ENCODE data around the gene ASIC1. TPM values are rescaled to one million over a fixed set of nuclear protein-coding genes. Genes with fewer than 3 reads are reported as not detected.

ASIC1 gene
- polyA plus RNA-seq, 3 donors, result 3.3 to 4.1 (median 4.0) TPM

- no peak for DNase-seq (ENCODE audit: low read depth in 3 of 3, low spot score in 2 of 3)
Observed at GRCh38 chr12:50039151-50039835, 18.1 kb upstream of the ASIC1 start.

DNA sequence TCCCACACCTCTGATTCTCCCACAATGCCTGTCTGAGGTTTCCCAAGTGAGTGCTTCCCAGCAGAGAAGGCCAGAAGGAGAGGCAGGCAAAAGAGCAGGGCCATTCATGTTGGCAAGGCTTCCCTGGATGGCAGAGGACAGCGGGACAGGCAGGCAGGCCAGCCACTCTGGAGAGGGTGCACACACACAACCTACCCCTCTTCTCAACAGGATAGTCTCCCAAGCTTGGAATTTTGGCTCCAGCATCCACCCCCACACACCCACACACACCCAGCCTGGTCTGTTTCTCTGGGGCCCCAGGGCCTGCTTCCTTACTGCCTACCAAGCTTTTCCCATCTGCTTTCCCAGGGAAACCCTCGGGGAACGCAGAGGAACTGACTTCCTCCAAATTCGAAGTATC lies 16.7 kb upstream of the ASIC1 start:
- no peak for DNase-seq (ENCODE audit: low read depth in 3 of 3, low spot score in 2 of 3)

DNA sequence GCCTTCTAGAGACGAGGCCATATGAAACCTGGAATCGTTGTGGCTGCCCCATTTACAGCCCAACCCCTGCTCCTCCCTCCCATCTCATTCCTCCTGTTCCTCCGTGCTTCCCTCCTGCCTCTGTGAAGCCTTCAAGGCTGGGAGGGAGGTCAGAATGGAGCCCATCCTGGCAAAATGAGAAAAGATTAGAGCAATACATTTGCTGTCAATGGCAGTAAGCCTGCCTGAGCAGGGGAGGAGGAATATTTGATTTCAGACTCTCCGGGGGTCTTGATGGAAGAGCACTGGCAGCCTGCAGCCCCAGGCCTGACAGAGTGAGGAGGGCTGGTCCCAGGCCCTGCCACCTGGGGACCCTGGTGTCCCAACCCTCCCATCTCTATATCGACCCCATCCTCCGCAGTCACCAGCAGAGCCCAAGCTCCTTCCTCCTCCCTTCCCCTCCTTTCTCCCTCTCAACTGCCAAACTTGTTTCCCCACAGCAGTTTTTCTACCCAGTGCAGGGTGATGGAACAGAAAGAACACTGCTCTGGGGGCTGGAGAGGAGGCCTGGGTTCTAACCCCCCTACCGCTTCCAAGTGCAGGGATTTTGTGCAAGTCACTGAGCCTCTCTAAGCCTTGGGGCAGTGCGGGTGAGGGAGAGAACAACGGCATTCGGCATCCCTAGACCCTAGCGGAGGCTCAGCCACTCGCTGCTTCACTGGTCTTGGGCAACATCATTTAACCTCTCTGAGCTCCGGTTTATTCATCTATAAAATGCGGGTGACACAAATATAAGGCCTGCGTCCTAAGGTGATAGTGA lies 16.1 kb upstream of the ASIC1 start:
- no peak for DNase-seq (ENCODE audit: low read depth in 3 of 3, low spot score in 2 of 3)

DNA sequence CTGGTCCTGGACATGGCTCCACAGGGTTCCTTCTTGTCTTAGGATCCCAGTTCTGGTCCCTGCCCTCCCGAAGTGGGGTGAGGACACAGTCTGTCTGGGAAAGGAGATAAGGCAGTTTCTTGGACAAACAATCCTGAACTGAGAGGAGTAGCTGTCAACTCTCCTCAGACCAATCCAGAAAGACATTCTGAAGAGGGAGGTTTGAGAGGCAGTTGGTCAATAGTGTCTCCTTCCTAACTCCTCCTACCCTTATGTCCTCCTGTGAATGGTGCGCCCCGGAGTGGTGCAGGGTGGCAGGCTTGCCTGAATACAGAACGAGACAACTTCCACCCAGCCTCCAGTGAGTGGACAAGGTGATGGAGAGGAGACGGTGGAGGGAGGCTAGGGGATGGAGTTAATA lies 15.4 kb upstream of the ASIC1 start:
- no peak for DNase-seq (ENCODE audit: low read depth in 3 of 3, low spot score in 2 of 3)

- DNase-seq (ENCODE audit: low read depth in 3 of 3, low spot score in 2 of 3), result no peak
Observed at GRCh38 chr12:50042693-50043092, 14.7 kb upstream of the ASIC1 start.

DNA sequence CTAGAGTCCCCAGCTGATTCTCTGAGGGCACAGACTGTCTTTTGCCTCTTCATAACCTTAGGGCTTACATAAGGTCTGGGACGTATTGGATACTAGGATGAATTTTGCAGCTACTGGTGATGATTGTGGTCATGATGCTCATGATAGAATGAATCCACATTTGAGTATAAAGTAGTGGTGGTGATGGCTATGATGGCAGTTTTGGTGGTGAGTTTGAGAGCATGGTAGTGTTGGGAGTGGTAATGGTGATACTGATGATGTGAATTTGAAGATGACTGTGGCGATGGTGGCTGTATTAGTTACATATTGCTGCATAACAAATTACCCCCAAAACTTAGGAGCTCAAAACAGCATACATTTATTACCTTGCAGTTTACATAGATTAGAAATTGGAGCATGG lies 14.1 kb upstream of the ASIC1 start:
- DNase-seq (ENCODE audit: low read depth in 3 of 3, low spot score in 2 of 3), result no peak

- no peak for DNase-seq (ENCODE audit: low read depth in 3 of 3, low spot score in 2 of 3)
Observed at GRCh38 chr12:50043854-50044253, 13.5 kb upstream of the ASIC1 start.

DNA sequence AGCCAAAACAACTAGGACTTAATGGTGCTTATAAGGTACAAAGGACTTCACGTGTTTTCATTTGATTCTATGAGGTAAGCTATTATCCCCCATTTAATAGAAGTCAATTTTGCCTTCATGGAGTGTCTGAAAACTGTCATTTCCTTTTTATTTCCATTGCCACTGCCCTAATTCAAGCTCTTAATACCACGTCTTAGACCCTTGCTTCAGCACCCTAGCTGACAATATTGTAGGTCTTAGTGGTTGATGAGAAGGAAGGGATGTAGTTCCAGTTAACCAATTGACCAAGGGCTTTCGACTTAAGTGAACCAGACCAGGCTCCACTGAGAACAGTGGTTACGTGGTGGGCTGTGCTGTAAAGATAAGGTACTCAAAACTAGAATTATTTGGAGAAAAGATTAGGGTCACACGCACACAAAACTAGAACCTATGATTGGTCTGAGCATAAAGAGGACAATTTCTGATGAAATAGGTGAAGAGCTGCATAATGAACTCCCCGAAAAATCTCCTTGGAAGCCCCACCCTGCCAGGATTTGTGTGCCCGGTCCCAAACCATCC lies 9.6 kb upstream of the ASIC1 start:
- no peak for DNase-seq (ENCODE audit: low read depth in 3 of 3, low spot score in 2 of 3)

DNA sequence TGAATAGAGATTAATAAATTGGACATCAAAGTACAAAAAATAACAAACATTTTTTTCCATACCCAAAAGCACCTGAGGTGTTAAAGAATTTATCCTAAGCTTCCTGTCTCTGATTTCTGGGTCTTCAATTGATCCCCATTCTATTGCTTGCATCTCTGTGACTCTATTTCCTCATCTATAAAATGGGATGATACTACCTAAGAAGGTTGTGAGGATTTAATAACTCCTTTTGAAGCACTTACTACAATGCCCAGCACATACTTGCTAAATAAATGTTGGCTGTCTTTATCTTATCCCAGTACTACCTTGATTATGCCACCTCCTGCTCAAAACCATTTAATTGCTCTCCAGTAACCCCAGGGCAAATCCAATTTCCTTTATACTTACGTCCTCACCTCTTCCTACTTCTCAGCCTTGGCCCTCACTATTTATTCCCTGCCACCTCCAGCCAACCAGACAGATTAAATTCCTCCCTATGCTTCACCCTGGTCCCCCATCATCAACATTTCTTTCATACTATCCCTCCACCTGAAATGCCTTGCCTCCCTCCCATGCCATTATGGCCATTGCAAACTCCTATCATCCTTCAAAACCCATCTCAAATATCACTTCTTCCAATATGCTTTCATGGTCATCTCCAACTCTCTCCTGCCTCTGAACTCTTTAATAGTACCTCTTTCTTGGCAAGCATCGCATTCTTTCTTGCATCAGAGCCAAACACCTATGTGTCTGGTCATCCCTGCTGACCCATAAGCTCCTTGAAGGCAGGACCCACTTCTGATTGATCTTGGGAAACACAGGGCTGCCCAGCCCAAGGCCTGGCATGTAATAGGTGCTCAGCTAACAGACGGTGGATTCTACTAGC lies 7.9 kb upstream of the ASIC1 start:
- no peak for DNase-seq (ENCODE audit: low read depth in 3 of 3, low spot score in 2 of 3)

DNA sequence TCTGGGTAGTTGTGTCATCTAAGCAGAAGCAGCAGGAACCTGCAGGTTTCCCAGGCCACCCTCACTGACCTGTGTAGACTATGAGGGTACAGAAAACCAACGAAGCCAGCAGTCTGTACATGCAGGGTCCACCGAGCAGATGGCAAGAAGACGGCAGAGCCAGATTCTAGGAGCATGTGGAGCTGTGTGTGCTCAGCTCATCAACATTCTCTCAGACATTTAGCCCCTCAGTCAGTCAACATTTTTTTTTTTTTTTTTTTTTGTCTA lies 7.3 kb upstream of the ASIC1 start:
- DNase-seq (ENCODE audit: low read depth in 3 of 3, low spot score in 2 of 3), result no peak

DNA sequence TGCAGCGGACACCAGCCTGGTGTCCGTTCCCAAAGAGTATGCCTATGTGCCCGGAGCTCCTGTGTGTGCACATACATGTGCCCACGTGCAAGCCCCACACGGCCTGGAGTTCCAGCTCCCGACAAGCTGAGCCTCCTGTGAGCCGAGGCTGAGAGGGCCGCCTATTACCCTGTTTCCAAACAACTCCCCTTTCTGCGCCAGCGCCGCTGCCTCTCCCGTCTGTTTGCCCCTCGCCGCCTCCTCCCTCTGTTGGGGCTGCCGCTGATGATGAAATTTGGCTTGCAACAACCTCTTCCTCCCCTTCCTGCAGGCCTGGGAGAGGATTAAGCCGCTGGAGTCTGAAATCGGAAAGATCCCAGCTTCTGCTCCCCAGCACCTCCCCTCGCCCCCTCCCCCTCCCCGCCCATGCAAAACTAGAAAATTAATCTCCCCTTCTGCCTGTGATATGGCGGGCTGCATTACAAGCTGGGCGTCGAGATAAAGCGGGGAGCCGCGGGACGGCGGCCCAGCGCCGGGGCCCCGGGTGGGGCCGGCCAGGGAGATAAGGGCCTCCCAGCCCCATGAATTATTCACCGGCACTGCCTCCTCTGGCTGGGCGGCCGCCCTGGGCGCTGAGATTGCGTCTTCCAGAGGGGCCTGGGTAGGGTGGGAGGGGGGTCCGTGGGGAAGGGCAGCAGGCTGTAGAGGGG lies 6.8 kb upstream of the ASIC1 start:
- no peak for DNase-seq (ENCODE audit: low read depth in 3 of 3, low spot score in 2 of 3)

GRCh38 chr12:50051101-50051806 lies 6.1 kb upstream of the ASIC1 start:
- no peak for DNase-seq (ENCODE audit: low read depth in 3 of 3, low spot score in 2 of 3)

- DNase-seq (ENCODE audit: low read depth in 3 of 3, low spot score in 2 of 3), result no peak
Observed at GRCh38 chr12:50052544-50052943, 4.9 kb upstream of the ASIC1 start.

GRCh38 chr12:50052964-50053363 lies 4.4 kb upstream of the ASIC1 start:
- DNase-seq (ENCODE audit: low read depth in 3 of 3, low spot score in 2 of 3), result no peak

DNA sequence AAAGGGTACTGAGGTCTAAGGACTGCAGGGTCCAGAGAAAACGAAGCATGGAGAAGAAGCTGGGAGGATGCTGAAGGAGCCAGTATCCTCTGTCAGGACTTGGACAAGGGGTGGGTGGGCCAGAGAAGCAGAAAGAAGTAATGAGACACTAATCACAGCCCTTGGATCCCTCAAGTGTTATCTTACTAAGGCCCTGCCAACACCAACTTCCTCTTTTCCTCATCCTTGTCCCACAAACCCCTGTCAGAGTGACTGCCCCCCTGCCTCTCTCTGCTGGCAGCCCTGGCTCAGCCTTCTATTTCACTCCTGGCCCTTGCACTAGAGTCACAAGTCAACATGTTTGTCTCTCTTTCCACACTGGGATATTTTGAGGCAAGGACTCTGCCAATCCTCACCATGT lies 3.8 kb upstream of the ASIC1 start:
- no peak for DNase-seq (ENCODE audit: low read depth in 3 of 3, low spot score in 2 of 3)

DNA sequence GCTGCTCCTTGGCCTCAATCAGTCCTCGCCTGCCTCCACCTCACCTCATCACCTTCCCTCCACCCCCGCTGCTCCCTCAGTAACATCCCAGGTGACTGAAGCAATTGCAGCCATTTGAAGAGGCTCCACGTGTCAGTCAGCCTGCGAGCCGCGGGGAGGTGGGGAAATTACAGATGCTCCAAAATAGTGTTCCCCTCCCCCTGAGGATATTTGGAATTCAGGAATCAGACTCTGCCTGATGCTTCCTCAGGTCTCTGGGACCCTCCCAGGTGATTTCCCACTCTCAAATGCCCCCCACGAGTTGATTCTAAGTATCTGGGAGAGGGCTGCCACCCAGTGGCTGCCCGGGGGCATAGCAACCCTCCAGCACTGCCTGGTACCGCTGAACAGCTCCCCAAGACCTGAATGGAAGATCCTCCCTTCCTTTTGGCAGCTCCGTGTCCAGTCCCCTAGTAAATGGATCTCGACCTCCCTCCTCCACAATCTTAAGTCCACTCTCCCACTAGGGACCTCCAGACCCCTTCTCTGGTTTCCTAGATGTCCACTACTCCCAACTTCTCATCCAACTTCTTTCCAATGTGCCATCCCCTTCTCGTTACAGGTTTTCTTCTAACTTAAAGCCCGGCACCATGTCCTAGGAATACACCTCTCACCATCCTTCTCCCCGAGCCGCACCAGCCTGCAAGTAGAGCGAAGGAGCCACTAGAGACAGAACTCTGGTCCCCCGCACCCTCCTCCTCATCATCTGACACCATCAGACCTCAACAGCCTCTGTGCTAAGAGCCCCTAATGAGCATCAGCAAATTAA lies 1.4 kb upstream of the ASIC1 start:
- no peak for DNase-seq (ENCODE audit: low read depth in 3 of 3, low spot score in 2 of 3)

DNA sequence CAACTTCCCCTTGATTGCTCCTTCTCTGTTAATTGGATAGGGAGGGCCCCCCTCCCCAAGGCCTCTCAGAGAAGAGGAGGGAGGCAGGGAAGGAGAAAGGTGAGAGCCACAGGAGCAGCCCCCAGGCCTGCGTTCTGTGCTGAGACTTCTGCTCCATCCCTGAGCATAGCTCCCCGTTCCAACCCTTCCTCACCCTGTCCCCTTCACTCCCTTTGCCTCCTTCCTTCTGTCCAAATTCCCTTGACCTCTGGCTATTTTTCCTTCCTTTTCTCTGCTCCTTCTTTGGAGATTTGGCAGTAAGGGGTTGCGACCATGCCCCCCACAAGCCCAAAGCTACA lies 788 bp upstream of the ASIC1 start:
- no peak for DNase-seq (ENCODE audit: low read depth in 3 of 3, low spot score in 2 of 3)

- DNase-seq (ENCODE audit: low read depth in 3 of 3, low spot score in 2 of 3), result no peak
Observed at GRCh38 chr12:50057896-50058670, 687 bp downstream of the ASIC1 start.
